Hair follicular keratinocyte (primary cell): ENCODE data around the gene FCMR. TPM values are rescaled to one million over a fixed set of nuclear protein-coding genes. Genes with fewer than 3 reads are reported as not detected.

Experiments
- total RNA-seq: library from RNA; depleted of rRNA; stranded (reverse); fragments of >200 nt; gene quantifications from 2 replicates; pipeline ENCODE4 v1.2.3, GENCODE V29; 2015

Gene FCMR
- 3.3 and 4.8 TPM in 2 replicates for total RNA-seq

GRCh38 chr1:206921772-206922265 is at the start of gene FCMR:
Gene FCMR (minus strand): TSS chr1:206921941. CDS start chr1:206921854, 87 bp downstream.

GRCh38 chr1:206970446-206970845 is 48.7 kb upstream of the FCMR start, which contains the start of gene FCAMR:
Gene FCAMR (minus strand): TSS chr1:206970460. CDS start chr1:206970125, 335 bp downstream.

DNA sequence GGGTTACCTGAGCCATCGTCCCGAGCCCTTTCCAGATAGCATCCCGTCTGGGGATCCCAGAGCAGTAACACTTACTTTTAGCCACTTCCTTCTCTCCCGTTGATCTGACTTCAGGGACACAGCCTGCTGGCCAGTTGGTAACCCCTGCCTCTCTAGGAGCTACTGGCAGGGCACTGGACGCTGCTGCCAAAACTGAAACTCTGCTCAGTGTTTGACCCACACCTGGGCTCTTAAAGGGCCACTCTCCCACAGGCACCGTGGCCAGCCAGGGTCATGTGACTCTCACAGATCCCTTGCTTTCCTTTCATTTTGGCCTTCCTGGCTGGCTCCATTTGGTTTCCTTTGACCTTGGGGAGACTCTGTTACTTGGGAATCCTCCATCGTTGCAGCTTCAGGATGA is 24.5 kb upstream of the FCMR start, which contains the start of gene PIGR:
PIGR (minus strand) TSS at position 206 of the 400 bp plus-strand sequence. CDS start 5,935 bp downstream, outside the sequence.

GRCh38 chr1:206897175-206897574 is 24.6 kb downstream of the FCMR start, which contains the start of gene IL24:
Gene IL24 (plus strand): TSS chr1:206897443. CDS start chr1:206897833, 390 bp downstream.

DNA sequence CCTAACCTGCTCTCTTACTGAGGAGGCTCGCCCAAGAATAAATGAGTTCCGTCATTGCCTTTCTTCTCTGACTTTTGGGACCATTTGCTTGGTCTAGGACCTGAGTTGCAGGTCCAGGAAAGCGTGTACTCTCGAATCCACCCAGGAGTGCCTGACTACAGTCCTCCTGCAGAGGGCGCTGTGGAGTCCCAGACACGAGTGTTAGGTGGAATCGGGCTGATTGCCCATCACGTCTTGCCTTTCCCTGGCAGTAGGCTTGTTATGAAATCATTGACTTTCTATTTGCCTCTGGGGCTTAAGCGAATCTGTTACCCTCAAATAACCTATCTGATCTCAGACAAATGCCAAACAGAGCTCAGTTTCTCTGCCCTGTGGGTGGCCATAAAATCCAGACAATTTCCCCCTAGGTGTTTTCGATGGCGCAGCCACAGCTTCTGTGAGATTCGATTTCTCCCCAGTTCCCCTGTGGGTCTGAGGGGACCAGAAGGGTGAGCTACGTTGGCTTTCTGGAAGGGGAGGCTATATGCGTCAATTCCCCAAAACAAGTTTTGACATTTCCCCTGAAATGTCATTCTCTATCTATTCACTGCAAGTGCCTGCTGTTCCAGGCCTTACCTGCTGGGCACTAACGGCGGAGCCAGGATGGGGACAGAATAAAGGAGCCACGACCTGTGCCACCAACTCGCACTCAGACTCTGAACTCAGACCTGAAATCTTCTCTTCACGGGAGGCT is 56.6 kb downstream of the FCMR start, which contains the start of gene IL20:
IL20 (plus strand) TSS at position 685 of the 733 bp plus-strand sequence. CDS start 230 bp downstream, outside the sequence.

Other genes starting within 250 kb of the FCMR start
- 45.4 and 48.1 TPM in 2 replicates for gene MAPKAPK2, start 237.0 kb downstream of the FCMR start, total RNA-seq
- not detected in 2 replicates for gene IL19, start 151.2 kb downstream of the FCMR start, total RNA-seq
- gene IL10, start 149.4 kb downstream of the FCMR start, total RNA-seq: not detected in 2 replicates
- gene IL20, start 56.3 kb downstream of the FCMR start, total RNA-seq: 5.0 and 13.7 TPM in 2 replicates
- gene IL24, start 24.5 kb downstream of the FCMR start, total RNA-seq: 12.4 and 14.1 TPM in 2 replicates
- not detected in 2 replicates for gene PIGR, start 24.5 kb upstream of the FCMR start, total RNA-seq
- gene FCAMR, start 48.5 kb upstream of the FCMR start, total RNA-seq: not detected in 2 replicates
- gene C1orf116, start 110.8 kb upstream of the FCMR start, total RNA-seq: 57.3 and 67.3 TPM in 2 replicates
- 4.4 and 6.0 TPM in 2 replicates for gene YOD1, start 129.3 kb upstream of the FCMR start, total RNA-seq
- 10.7 and 12.5 TPM in 2 replicates for gene PFKFB2, start 131.3 kb upstream of the FCMR start, total RNA-seq
- gene C4BPB, start 166.9 kb upstream of the FCMR start, total RNA-seq: not detected in 2 replicates
- gene C4BPA, start 182.3 kb upstream of the FCMR start, total RNA-seq: not detected in 2 replicates